Activated CD4-positive, alpha-beta T cell treated with anti-CD3 and anti-CD28 coated beads for 36 hours (primary cell): ENCODE data around the gene THPO. TPM values are rescaled to one million over a fixed set of nuclear protein-coding genes. Genes with fewer than 3 reads are reported as not detected.

Source experiments
- ATAC-seq: fragments of 200-7000 bp; cut with Tn5 transposase; one replicate; pipeline ENCODE4 v1.10.0; 2021; ENCODE audit warnings: mild to moderate bottlenecking, moderate library complexity
- CTCF ChIA-PET: fragments of 350-600 bp; sonication (Branson Sonifier 250); formaldehyde crosslinking; loops from one replicate; lab custom pipeline; 2021; ENCODE audit warnings: antibody characterized with exemption; lab: Charles Lee
- POLR2A ChIA-PET: fragments of 350-600 bp; sonication (Branson Sonifier 250); formaldehyde crosslinking; loops from one replicate; lab custom pipeline; 2021; ENCODE audit warnings: antibody characterized with exemption, inconsistent platforms; lab: Charles Lee
- DNase-seq: peaks from one replicate; pipeline ENCODE4 v3.0.0-alpha.2; 2020
- H3K27ac Mint-ChIP-seq: one replicate; pipeline ENCODE4 v1.8.0; 2021; ENCODE audit warnings: mixed read lengths
- H3K27me3 Mint-ChIP-seq: one replicate; pipeline ENCODE4 v1.8.0; 2021; ENCODE audit warnings: mixed read lengths
- H3K36me3 Mint-ChIP-seq: one replicate; pipeline ENCODE4 v1.8.0; 2021; ENCODE audit warnings: low read depth, mixed read lengths
- H3K4me1 Mint-ChIP-seq: one replicate; pipeline ENCODE4 v1.8.0; 2021; ENCODE audit warnings: mixed read lengths
- H3K4me3 Mint-ChIP-seq: one replicate; pipeline ENCODE4 v1.8.0; 2021; ENCODE audit warnings: mild to moderate bottlenecking, moderate library complexity, mixed read lengths
- H3K9me3 Mint-ChIP-seq: one replicate; pipeline ENCODE4 v1.8.0; 2021; ENCODE audit warnings: low read depth, mixed read lengths
- intact Hi-C, 2 experiments: fragments of 100-400 bp; cut with DNase I in 1 of 2; cut with micrococcal nuclease in 1 of 2; formaldehyde crosslinking; loops; one replicate each; pipeline versions ENCODE4 v1.14.2 to v1.15.1; 2022 to 2024; cut with DNase I, micrococcal nuclease
- total RNA-seq, 2 experiments: library from RNA; stranded (reverse); gene quantifications; one replicate each; pipeline ENCODE4 v1.2.3, GENCODE V29; 2021

The THPO gene
- total RNA-seq, 2 experiments from 2014 or later = not detected

- no peak overlapping the region for H3K4me3 Mint-ChIP-seq
- ATAC-seq (no peak), DNase-seq (no peak)
- ChIA-PET CTCF (interaction anchor here (0.8 to 6.3 kb wide), 5 partner anchors 18 to 167 kb away, joined by 3 to 128 read pairs (median 7); no protein-coding TSS in a partner anchor), POLR2A (no interaction called here)
- peaks cover 11% of the 10 kb centered on the region for H3K36me3 Mint-ChIP-seq
- intact Hi-C loops = loop anchor here in 1 of 2 experiments (5.0 kb wide), 1 partner anchor 94 kb away; no protein-coding TSS in a partner anchor
- H3K27ac Mint-ChIP-seq = no peak overlapping the region
- H3K27me3 Mint-ChIP-seq = peaks cover 15% of the 10 kb centered on the region
- H3K4me1 Mint-ChIP-seq = peaks cover 5% of the 10 kb centered on the region
- H3K9me3 Mint-ChIP-seq = no peaks in the 10 kb centered on the region
Observed at GRCh38 chr3:184373422-184373821, 4.6 kb downstream of the THPO start.

GRCh38 chr3:184372911-184373310 is 5.1 kb downstream of the THPO start:
- CTCF ChIA-PET = interaction anchor here (0.6 to 6.3 kb wide), 15 partner anchors 10 to 488 kb away, joined by 3 to 128 read pairs (median 4); partner anchors contain the start of gene PARL
- POLR2A ChIA-PET = no interaction called here
- Mint-ChIP-seq H3K36me3 (peaks cover 14% of the 10 kb centered on the region), H3K9me3 (no peaks in the 10 kb centered on the region), H3K4me1 (peaks cover 8% of the 10 kb centered on the region), H3K27ac (no peak overlapping the region), H3K27me3 (peaks cover 11% of the 10 kb centered on the region), H3K4me3 (no peak overlapping the region)
- intact Hi-C loops = loop anchor here in 1 of 2 experiments (5.0 kb wide), 1 partner anchor 94 kb away; no protein-coding TSS in a partner anchor
- ATAC-seq (no peak), DNase-seq (no peak)

GRCh38 chr3:184372296-184372821 is 5.6 kb downstream of the THPO start:
- intact Hi-C loops = loop anchor here in 1 of 2 experiments (5.0 kb wide), 1 partner anchor 95 kb away; no protein-coding TSS in a partner anchor
- H3K4me1 Mint-ChIP-seq = peaks cover 11% of the 10 kb centered on the region
- H3K36me3 Mint-ChIP-seq = peaks cover 18% of the 10 kb centered on the region
- H3K4me3 Mint-ChIP-seq = no peak overlapping the region
- ChIA-PET CTCF (interaction anchor here (0.6 to 6.3 kb wide), 38 partner anchors 8 to 488 kb away, joined by 3 to 128 read pairs (median 5); partner anchors contain the start of genes CHRD, EPHB3 and PARL), POLR2A (no interaction called here)
- no peak overlapping the region for H3K27ac Mint-ChIP-seq
- no peaks in the 10 kb centered on the region for H3K9me3 Mint-ChIP-seq
- H3K27me3 Mint-ChIP-seq = peaks cover 5% of the 10 kb centered on the region
- DNase-seq = no peak
- ATAC-seq = no peak

GRCh38 chr3:184371570-184372018 is 6.4 kb downstream of the THPO start:
- CTCF ChIA-PET = interaction anchor here (0.6 to 6.3 kb wide), 48 partner anchors 8 to 1349 kb away, joined by 3 to 128 read pairs (median 4); partner anchors contain the start of genes ABCC5, CHRD, DVL3 and EPHB3
- Mint-ChIP-seq H3K4me3 (no peak overlapping the region), H3K27me3 (peaks cover 3% of the 10 kb centered on the region), H3K4me1 (peaks cover 16% of the 10 kb centered on the region), H3K27ac (no peak overlapping the region), H3K36me3 (peaks cover 26% of the 10 kb centered on the region), H3K9me3 (no peaks in the 10 kb centered on the region)
- DNase-seq (peak; percentile 81), ATAC-seq (peak; percentile 95)
- POLR2A ChIA-PET = interaction anchor here (0.7 to 0.8 kb wide), 2 partner anchors 142 to 470 kb away, joined by 3 read pairs; no protein-coding TSS in a partner anchor
- intact Hi-C loops = loop anchor here (1.0 to 5.0 kb wide), 4 partner anchors 46 to 170 kb away; no protein-coding TSS in a partner anchor

- Mint-ChIP-seq H3K4me1 (peaks cover 32% of the 10 kb centered on the region), H3K4me3 (no peak overlapping the region), H3K36me3 (peaks cover 47% of the 10 kb centered on the region), H3K27ac (peak overlapping the region; percentile 7), H3K27me3 (no peaks in the 10 kb centered on the region), H3K9me3 (no peaks in the 10 kb centered on the region)
- ChIA-PET CTCF (interaction anchor here (0.6 to 6.3 kb wide), 4 partner anchors 145 to 396 kb away, joined by 3 to 128 read pairs (median 4); no protein-coding TSS in a partner anchor), POLR2A (interaction anchor here (0.6 to 0.8 kb wide), 2 partner anchors 26 to 105 kb away, joined by 3 read pairs; no protein-coding TSS in a partner anchor)
- intact Hi-C loops = no loop called here
- DNase-seq (no peak), ATAC-seq (no peak)
Observed at GRCh38 chr3:184368586-184369183, 9.3 kb downstream of the THPO start.

- ATAC-seq = no peak
- H3K4me1 Mint-ChIP-seq = peaks cover 32% of the 10 kb centered on the region
- no peaks in the 10 kb centered on the region for H3K27me3 Mint-ChIP-seq
- POLR2A ChIA-PET = interaction anchor here (0.6 kb wide), 1 partner anchor 25 kb away, joined by 3 read pairs; no protein-coding TSS in a partner anchor
- H3K36me3 Mint-ChIP-seq = peaks cover 53% of the 10 kb centered on the region
- DNase-seq = no peak
- H3K27ac Mint-ChIP-seq = peak overlapping the region; percentile 7
- intact Hi-C loops = no loop called here
- H3K9me3 Mint-ChIP-seq = no peaks in the 10 kb centered on the region
- no peak overlapping the region for H3K4me3 Mint-ChIP-seq
- CTCF ChIA-PET = interaction anchor here (0.6 to 6.3 kb wide), 3 partner anchors 146 to 197 kb away, joined by 3 to 128 read pairs (median 6); no protein-coding TSS in a partner anchor
Observed at GRCh38 chr3:184368116-184368515, 9.9 kb downstream of the THPO start.

- Mint-ChIP-seq H3K4me3 (no peak overlapping the region), H3K27me3 (no peaks in the 10 kb centered on the region), H3K27ac (peak overlapping the region; percentile 19), H3K9me3 (no peaks in the 10 kb centered on the region), H3K4me1 (peaks cover 31% of the 10 kb centered on the region), H3K36me3 (peaks cover 53% of the 10 kb centered on the region)
- DNase-seq (no peak), ATAC-seq (no peak)
- ChIA-PET POLR2A (interaction anchor here (0.7 to 1.1 kb wide), 2 partner anchors 18 to 41 kb away, joined by 3 to 4 read pairs; no protein-coding TSS in a partner anchor), CTCF (interaction anchor here (0.7 kb wide), 1 partner anchor 14 kb away, joined by 3 read pairs; no protein-coding TSS in a partner anchor)
- intact Hi-C loops = no loop called here
Observed at GRCh38 chr3:184366619-184367289, 11.3 kb downstream of the THPO start.

GRCh38 chr3:184362668-184363546 is 15.1 kb downstream of the THPO start:
- Mint-ChIP-seq H3K36me3 (peaks cover 38% of the 10 kb centered on the region), H3K9me3 (no peaks in the 10 kb centered on the region), H3K4me3 (peak overlapping the region; percentile 98), H3K27me3 (no peaks in the 10 kb centered on the region), H3K4me1 (peaks cover 30% of the 10 kb centered on the region), H3K27ac (peak overlapping the region; percentile 98)
- intact Hi-C loops = loop anchor here (1.0 to 5.0 kb wide), 13 partner anchors 28 to 919 kb away; partner anchors contain the start of genes ALG3 (in 2 of the 2), EIF4G1 (in 2 of the 2), PSMD2 (in 2 of the 2) and VPS8 (in 2 of the 2)
- ChIA-PET CTCF (interaction anchor here (0.7 to 1.8 kb wide), 8 partner anchors 9 to 178 kb away, joined by 3 to 9 read pairs (median 4); partner anchors contain the start of gene FAM131A), POLR2A (interaction anchor here (0.6 kb wide), 1 partner anchor 28 kb away, joined by 4 read pairs; no protein-coding TSS in a partner anchor)
- peak; percentile 97 for DNase-seq
- peak; percentile 91 for ATAC-seq

GRCh38 chr3:184361932-184362667 is 15.9 kb downstream of the THPO start:
- H3K27ac Mint-ChIP-seq = peak overlapping the region; percentile 97
- no peaks in the 10 kb centered on the region for H3K9me3 Mint-ChIP-seq
- peak; percentile 69 for DNase-seq
- H3K4me3 Mint-ChIP-seq = peak overlapping the region; percentile 98
- peaks cover 32% of the 10 kb centered on the region for H3K36me3 Mint-ChIP-seq
- ATAC-seq = peak; percentile 15
- CTCF ChIA-PET = interaction anchor here (0.7 to 1.8 kb wide), 6 partner anchors 9 to 179 kb away, joined by 3 to 9 read pairs (median 4); partner anchors contain the start of gene FAM131A
- POLR2A ChIA-PET = interaction anchor here (0.6 kb wide), 1 partner anchor 24 kb away, joined by 3 read pairs; no protein-coding TSS in a partner anchor
- peaks cover 28% of the 10 kb centered on the region for H3K4me1 Mint-ChIP-seq
- no peaks in the 10 kb centered on the region for H3K27me3 Mint-ChIP-seq
- intact Hi-C loops = loop anchor here (2.0 to 5.0 kb wide), 5 partner anchors 47 to 920 kb away; partner anchors contain the start of genes ALG3 (in 1 of the 2), EEF1AKMT4 (in 1 of the 2), EIF4G1 (in 1 of the 2) and KLHL24 (in 1 of the 2)
